Coronary artery (tissue), 2 donors: ENCODE results near the gene CINP.

Source experiments
- DNase-seq: peaks from one replicate; pipeline ENCODE4 v3.0.0-alpha.2; 2017; ENCODE audit warnings: low spot score
- H3K27ac ChIP-seq, 2 donors: fragments of 200-600 bp; sonication (generic); one replicate each; pipeline ENCODE4 v1.5.1; 2016 to 2019
- H3K4me3 ChIP-seq: fragments of 200-600 bp; sonication (generic); 2 replicates; pipeline ENCODE4 v1.5.1; 2016; ENCODE audit warnings: mild to moderate bottlenecking, moderate library complexity
- TF ChIP-seq, protein P1 (sequence below): fragments of 200-600 bp; sonication (generic); IDR thresholded peaks from one replicate; pipeline ENCODE4 v1.5.1; 2019; ENCODE audit warnings: antibody characterized with exemption

CINP gene

GRCh38 chr14:102375119-102375518 lies 12.4 kb upstream of the CINP start:
- no peak for DNase-seq
- H3K27ac ChIP-seq = no peak overlapping the region
- TF ChIP-seq, protein P1, sequence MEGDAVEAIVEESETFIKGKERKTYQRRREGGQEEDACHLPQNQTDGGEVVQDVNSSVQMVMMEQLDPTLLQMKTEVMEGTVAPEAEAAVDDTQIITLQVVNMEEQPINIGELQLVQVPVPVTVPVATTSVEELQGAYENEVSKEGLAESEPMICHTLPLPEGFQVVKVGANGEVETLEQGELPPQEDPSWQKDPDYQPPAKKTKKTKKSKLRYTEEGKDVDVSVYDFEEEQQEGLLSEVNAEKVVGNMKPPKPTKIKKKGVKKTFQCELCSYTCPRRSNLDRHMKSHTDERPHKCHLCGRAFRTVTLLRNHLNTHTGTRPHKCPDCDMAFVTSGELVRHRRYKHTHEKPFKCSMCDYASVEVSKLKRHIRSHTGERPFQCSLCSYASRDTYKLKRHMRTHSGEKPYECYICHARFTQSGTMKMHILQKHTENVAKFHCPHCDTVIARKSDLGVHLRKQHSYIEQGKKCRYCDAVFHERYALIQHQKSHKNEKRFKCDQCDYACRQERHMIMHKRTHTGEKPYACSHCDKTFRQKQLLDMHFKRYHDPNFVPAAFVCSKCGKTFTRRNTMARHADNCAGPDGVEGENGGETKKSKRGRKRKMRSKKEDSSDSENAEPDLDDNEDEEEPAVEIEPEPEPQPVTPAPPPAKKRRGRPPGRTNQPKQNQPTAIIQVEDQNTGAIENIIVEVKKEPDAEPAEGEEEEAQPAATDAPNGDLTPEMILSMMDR = no peak
- no peak overlapping the region for H3K4me3 ChIP-seq

- no peak overlapping the region for H3K4me3 ChIP-seq
- no peak overlapping the region for H3K27ac ChIP-seq
- TF ChIP-seq, protein P1 = no peak
- no peak for DNase-seq
Measured at GRCh38 chr14:102374264-102374663, 11.6 kb upstream of the CINP start.

DNA sequence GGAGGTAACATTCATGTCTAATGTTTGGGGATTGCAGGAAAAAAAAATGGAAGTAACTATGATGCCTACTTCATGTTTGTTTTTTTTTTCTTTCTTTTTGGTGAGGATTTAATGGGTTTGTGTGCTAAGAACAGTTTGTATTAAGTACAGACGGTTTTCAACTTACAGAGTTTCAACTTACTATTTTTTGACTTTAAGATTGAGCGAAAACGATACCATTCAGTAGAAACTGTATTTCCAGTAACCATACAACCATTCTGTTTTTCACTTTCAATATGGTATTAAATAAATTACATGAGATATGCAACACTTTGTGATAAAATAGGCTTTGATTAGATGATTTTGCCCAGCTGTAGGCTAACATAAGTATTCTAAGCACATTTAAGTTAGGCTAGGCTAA lies 10.4 kb upstream of the CINP start:
- Histone ChIP-seq H3K27ac (no peak overlapping the region), H3K4me3 (no peak overlapping the region)
- DNase-seq = no peak
- TF ChIP-seq, protein P1 = no peak

GRCh38 chr14:102371361-102371760 lies 8.7 kb upstream of the CINP start:
- Histone ChIP-seq H3K27ac (no peak overlapping the region), H3K4me3 (no peak overlapping the region)
- no peak for DNase-seq
- TF ChIP-seq, protein P1 = no peak

- DNase-seq = no peak
- Histone ChIP-seq H3K27ac (no peak overlapping the region), H3K4me3 (no peak overlapping the region)
- TF ChIP-seq, protein P1 = no peak
Measured at GRCh38 chr14:102370305-102370809, 7.7 kb upstream of the CINP start.

DNA sequence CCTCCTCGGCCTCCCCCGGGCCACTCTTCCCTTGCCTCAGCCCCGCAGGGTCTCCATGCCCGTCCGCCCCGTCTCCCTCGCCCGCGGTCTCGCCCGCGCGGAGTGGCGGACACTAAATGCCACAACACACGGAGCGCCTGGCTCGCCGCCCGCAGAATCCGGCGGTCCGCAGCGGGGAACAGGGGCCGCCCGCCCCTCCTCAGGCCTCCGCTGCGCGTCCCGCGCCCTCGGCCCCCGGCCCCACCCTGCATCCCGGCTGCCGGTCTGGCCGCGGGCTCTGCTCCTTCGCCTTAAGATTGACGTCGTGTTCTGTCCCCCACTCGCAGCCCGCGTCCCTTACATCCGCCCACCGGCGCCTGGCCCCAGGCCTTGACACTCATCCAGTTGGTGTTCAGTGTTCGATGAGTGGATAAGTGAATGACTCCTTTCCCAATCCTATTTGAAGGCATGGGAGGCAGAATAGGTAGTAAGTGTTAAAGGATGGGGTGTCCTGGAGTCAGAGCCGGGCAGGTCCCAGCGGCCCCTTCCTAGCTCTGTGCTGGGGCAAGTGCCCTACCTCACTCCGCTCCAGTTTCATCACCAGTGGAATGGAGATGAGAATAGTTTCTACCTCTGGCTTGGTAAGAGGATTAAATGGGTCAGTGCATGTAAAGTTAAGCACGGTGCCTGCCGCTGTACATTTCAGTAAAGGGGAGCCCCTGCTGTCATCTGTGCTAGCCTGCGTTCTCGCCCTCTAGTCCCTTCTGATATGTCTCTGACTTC lies 673 bp upstream of the CINP start:
- Histone ChIP-seq H3K4me3 (peak overlapping the region; percentile 83), H3K27ac (peak overlapping the region; percentile 91 to 96)
- TF ChIP-seq, protein P1 = no peak
- no peak for DNase-seq

DNA sequence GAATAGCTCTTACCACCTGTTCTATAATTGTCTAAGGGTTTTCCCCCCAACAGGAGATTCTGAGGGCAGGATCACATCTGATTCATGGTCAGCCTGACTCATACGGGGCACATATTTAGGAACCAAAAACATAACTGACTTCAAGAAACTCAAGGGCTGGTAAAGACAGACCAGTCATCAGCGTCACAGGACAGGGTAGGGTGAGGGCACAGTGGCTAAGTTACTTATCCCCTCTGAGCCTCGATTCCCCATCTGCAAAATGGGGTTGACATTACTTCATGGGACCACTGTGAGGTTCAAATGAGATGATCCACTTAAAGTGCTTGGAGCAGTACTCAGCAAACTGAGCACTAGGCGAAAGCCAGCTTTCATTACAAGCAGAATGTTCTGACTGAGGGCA lies 606 bp downstream of the CINP start:
- no peak for DNase-seq
- Histone ChIP-seq H3K4me3 (peak overlapping the region; percentile 83), H3K27ac (peak overlapping the region; percentile 91 to 96)
- TF ChIP-seq, protein P1 = no peak
